GM19035 (cell line): ENCODE results near the gene TMEM147.
A peak's percentile ranks its signal among the peaks of the same experiment; 100 is the strongest.

ENCODE experiments used
- ATAC-seq: cut with Tn5 transposase; IDR thresholded peaks from one replicate; pipeline ENCODE4 v1.9.1; 2021; ENCODE audit not compliant: unreplicated experiment

The TMEM147 gene

GRCh38 chr19:35545001-35545854 lies at the start of gene TMEM147:
Gene TMEM147 (plus strand): TSS chr19:35545626. CDS start chr19:35545740, 114 bp downstream.
- ATAC-seq = peak; percentile 86

GRCh38 chr19:35497406-35497805 lies 48.0 kb upstream of the TMEM147 start:
- no peak for ATAC-seq

DNA sequence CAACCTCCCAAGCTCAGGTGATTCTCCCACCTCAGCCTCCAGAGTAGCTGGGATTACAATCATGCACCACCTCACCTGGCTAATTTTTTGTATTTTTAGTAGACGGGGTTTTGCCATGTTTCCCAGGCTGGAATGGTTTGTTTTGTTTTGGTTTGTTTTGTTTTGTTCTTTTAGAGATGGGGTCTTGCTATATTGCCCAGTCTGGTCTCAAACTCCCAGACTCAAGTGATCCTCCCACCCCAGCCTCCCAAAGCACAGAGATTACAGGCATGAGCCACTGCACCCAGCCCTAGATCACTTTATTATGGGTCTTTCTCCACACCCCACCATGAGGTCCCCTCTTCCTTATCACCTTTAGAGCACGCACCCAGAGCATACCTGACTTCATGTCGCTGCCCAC lies 47.2 kb upstream of the TMEM147 start:
- ATAC-seq = no peak

DNA sequence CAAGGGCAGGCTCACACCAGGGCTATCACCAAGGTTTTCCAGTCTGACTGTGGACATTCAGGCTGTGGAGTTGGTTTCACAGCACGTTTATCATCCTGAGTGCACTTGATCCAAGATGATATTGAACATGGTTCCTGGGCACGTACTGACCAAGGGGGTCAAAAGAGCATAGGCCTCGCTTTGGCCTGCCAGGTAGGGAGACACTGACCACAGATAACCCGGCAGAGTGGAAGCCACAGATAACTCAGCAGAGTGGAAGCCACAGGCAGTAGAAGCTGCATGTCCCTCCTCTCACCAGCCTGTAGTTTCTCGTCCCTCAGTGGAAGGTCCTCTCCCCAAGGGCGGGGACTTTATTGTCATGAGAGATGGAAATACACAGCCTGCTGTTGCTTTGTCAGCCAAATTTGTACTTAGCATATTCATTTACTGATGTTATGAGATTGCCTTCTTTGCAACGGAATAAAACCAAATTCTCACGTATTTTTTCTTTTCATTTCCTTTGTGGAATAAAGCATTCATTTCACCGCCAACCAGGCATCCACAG lies 46.4 kb upstream of the TMEM147 start:
- no peak for ATAC-seq

GRCh38 chr19:35500611-35501010 lies 44.8 kb upstream of the TMEM147 start:
- no peak for ATAC-seq

- no peak for ATAC-seq
Observed at GRCh38 chr19:35501684-35502083, 43.7 kb upstream of the TMEM147 start.

DNA sequence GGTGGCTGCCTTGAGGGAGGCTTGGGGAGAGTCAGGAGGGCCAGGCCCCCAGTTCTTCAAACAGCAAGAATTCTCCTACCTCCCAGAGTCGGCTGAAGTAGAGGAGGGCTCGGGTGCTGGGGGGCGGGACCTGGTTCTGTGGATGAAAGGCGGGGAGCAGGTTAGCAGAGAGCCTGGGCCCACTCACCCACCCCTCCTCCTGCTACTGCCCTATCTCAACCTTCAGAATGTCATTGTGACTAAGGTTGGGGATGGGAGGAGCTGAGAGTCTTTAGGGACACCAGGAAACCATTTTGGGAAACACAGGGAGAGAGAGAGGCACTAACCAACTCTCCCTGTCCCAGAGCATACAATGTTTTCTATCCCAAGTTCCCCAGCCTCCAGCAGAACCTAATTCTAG lies 42.7 kb upstream of the TMEM147 start:
- no peak for ATAC-seq

GRCh38 chr19:35506011-35506410 lies 39.4 kb upstream of the TMEM147 start:
- no peak for ATAC-seq

- ATAC-seq = no peak
Observed at GRCh38 chr19:35507561-35507960, 37.9 kb upstream of the TMEM147 start.

GRCh38 chr19:35508129-35508528 lies 37.3 kb upstream of the TMEM147 start:
- ATAC-seq = no peak

- ATAC-seq = no peak
Observed at GRCh38 chr19:35509018-35509652, 36.3 kb upstream of the TMEM147 start.

- no peak for ATAC-seq
Observed at GRCh38 chr19:35509861-35510625, 35.4 kb upstream of the TMEM147 start.

GRCh38 chr19:35510626-35510964 lies 34.8 kb upstream of the TMEM147 start:
- ATAC-seq = no peak

- ATAC-seq = no peak
Observed at GRCh38 chr19:35511337-35511736, 34.1 kb upstream of the TMEM147 start.

GRCh38 chr19:35512831-35513627 lies 32.4 kb upstream of the TMEM147 start:
- no peak for ATAC-seq

DNA sequence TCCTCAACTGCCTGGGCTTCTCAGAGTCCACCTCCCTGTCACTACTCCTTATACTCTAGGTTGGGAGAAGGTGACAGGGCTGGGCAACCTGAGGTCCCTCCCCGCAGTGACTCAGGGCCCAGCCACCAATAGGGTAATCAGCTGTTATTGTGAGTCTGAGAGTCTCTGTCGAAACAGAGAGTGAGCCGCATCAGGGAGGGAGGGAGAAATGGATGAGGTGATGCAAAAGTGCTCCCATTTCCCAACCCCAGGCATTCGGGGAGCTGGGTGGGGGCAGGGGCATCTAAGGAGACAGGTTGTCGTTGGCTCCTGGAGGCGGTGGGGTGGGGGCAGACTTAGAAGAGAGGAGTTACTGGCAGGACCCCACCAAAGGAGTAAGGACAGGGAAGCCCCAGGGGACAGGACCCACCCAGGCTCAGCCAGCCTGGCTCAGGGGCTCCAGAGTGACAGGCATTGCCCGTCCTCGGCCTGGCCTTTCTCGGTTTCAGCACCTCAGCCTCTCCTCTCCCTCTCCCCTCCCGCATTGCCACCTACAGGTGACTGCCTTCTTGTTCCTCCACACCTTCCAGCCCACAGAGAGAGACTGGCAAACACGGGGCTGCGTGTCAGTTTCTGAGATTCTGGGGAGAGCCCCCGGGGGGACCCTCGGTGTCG lies 31.7 kb upstream of the TMEM147 start, which contains the start of gene DMKN:
TSS of gene DMKN (minus strand) at position 22 of the 654 bp plus-strand sequence. CDS start 174 bp downstream, outside the sequence.
- ATAC-seq = no peak

DNA sequence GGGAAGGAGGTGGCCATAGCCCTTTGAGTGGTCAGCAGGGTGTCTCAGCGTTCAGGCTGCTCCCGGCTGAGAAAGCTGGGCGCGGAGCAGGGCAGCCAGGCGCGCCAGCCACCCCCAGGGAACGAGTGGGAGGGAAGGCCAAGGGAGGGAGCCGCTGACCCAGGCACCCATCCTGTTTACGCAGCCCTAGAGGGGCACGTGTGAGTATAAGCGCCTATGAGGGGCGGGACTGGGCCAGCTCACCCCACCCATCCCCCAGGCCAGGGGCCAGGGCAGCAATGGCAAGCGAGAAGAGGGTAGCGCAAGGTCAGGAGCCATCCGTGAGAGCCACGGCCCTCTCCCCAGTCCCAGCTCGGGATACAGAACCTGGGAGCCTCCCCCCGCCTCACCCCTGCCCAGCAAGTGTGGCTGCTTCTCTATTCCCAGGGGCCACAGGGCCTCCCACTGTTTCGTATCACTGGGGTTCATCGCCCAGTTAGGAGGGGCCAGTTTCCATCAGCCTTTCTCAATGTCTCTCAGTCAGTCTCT lies 31.1 kb upstream of the TMEM147 start:
- ATAC-seq = no peak

GRCh38 chr19:35516310-35516709 lies 29.1 kb upstream of the TMEM147 start:
- no peak for ATAC-seq

DNA sequence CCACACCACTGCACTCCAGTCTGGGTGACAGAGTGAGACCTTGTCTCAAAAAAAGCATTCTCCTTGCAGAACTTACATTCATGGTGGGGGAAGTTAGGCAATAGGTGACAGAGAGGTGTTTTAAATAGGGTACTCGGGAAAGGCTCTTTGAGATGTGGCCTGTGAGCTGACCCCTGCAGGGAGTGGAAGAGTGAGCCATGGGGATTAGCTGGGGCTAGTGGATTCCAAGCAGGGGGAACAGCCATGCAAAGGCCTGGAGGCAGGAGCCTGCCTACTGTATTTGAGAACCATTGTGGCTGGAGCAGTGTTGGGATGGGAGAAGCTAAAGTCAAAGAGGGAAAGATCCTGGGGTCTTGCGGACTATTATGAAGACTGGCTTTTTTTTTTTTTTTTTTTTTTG lies 28.1 kb upstream of the TMEM147 start:
- ATAC-seq = no peak

- no peak for ATAC-seq
Observed at GRCh38 chr19:35518313-35518712, 27.1 kb upstream of the TMEM147 start.
